Neuronal stem cell (in vitro differentiated cells): Measurements from ENCODE around the gene MACROD2.
"Not testable (repeated sequence)": the region's sequence is repeated elsewhere in the genome, so short reads cannot be mapped to it uniquely, and the experiment has no call there.

Experiments
- DNase-seq: peaks from one replicate; pipeline ENCODE4 v3.0.0-alpha.2; 2013; ENCODE audit warnings: low spot score
- H2AFZ ChIP-seq: one replicate; pipeline ENCODE4 v1.6.1; 2013; ENCODE audit warnings: mild to moderate bottlenecking, low read length, inconsistent platforms
- H2AK5ac ChIP-seq: 2 replicates; pipeline ENCODE4 v1.6.1; 2013; ENCODE audit warnings: low read depth, mild to moderate bottlenecking, inconsistent platforms, low read length, moderate library complexity, mixed read lengths
- H2BK120ac ChIP-seq: 2 replicates; pipeline ENCODE4 v1.6.1; 2013; ENCODE audit warnings: low read depth, mild to moderate bottlenecking, inconsistent platforms, low read length, moderate library complexity, mixed read lengths
- H2BK12ac ChIP-seq: one replicate; pipeline ENCODE4 v1.6.1; 2013; ENCODE audit warnings: low read length, inconsistent platforms
- H2BK15ac ChIP-seq: 2 replicates; pipeline ENCODE4 v1.6.1; 2013; ENCODE audit warnings: mild to moderate bottlenecking, low read length, inconsistent platforms, mixed read lengths
- H2BK5ac ChIP-seq: one replicate; pipeline ENCODE4 v1.6.1; 2013; ENCODE audit warnings: inconsistent platforms, mild to moderate bottlenecking, low read length, moderate library complexity
- H3K14ac ChIP-seq: one replicate; pipeline ENCODE4 v1.6.1; 2013; ENCODE audit warnings: low read length, inconsistent platforms
- H3K18ac ChIP-seq: 2 replicates; pipeline ENCODE4 v1.6.1; 2013; ENCODE audit warnings: low read length, inconsistent platforms
- H3K23ac ChIP-seq: 2 replicates; pipeline ENCODE4 v1.6.1; 2013; ENCODE audit warnings: low read depth, mild to moderate bottlenecking, mixed read lengths, low read length, inconsistent platforms; ENCODE audit not compliant: poor library complexity
- H3K27ac ChIP-seq: replicated peaks from 3 replicates; pipeline ENCODE4 v1.5.1; 2013; ENCODE audit warnings: low read length, inconsistent platforms
- H3K27me3 ChIP-seq, 3 experiments: 2 replicates each; pipeline ENCODE4 v1.6.1; 2013; ENCODE audit warnings: low read length in 3 of 3, mild to moderate bottlenecking in 2 of 3, inconsistent platforms in 1 of 3, low read depth in 1 of 3, mixed read lengths in 1 of 3, moderate library complexity in 1 of 3; ENCODE audit not compliant: control insufficient read depth in 3 of 3, insufficient read depth in 3 of 3
- H3K36me3 ChIP-seq, 2 donors: replicated peaks in 1 of 2; 2 replicates each; pipeline ENCODE4 v1.6.1; 2013; ENCODE audit warnings: low read length in 2 of 2; ENCODE audit not compliant: control insufficient read depth in 2 of 2, insufficient read depth in 2 of 2
- H3K4ac ChIP-seq: 2 replicates; pipeline ENCODE4 v1.6.1; 2013; ENCODE audit warnings: inconsistent platforms, mild to moderate bottlenecking, low read length, moderate library complexity
- H3K4me1 ChIP-seq, 2 donors: 1 replicate in 1 of 2; 2 replicates in 1 of 2; pipeline ENCODE4 v1.6.1; 2013; ENCODE audit warnings: low read length in 2 of 2, low read depth in 1 of 2; ENCODE audit not compliant: control insufficient read depth in 2 of 2, insufficient read depth in 1 of 2
- H3K4me2 ChIP-seq: one replicate; pipeline ENCODE4 v1.6.1; 2013; ENCODE audit warnings: mild to moderate bottlenecking, low read length, inconsistent platforms; ENCODE audit not compliant: insufficient read depth, poor library complexity, severe bottlenecking
- H3K4me3 ChIP-seq, 2 donors: 2 replicates each; pipeline ENCODE4 v1.5.1; 2013; ENCODE audit warnings: low read length in 2 of 2, mild to moderate bottlenecking in 2 of 2, inconsistent platforms in 1 of 2, moderate library complexity in 1 of 2
- H3K79me1 ChIP-seq: one replicate; pipeline ENCODE4 v1.6.1; 2013; ENCODE audit warnings: low read depth, mild to moderate bottlenecking, inconsistent platforms, low read length, moderate library complexity
- H3K9ac ChIP-seq: one replicate; pipeline ENCODE4 v1.6.1; 2013; ENCODE audit warnings: mild to moderate bottlenecking, low read depth, low read length, inconsistent platforms; ENCODE audit not compliant: poor library complexity
- H3K9me3 ChIP-seq, 2 donors: replicated peaks in 1 of 2; 2 replicates each; pipeline versions ENCODE3 to v1.6.1; 2013; ENCODE audit warnings: low read length in 2 of 2, mild to moderate bottlenecking in 2 of 2, inconsistent platforms in 1 of 2, low read depth in 1 of 2, mixed read lengths in 1 of 2, moderate library complexity in 1 of 2; ENCODE audit not compliant: control insufficient read depth in 2 of 2, insufficient read depth in 1 of 2
- H4K8ac ChIP-seq: one replicate; pipeline ENCODE4 v1.6.1; 2013; ENCODE audit warnings: low read depth, mild to moderate bottlenecking, inconsistent platforms, low read length, moderate library complexity
- H4K91ac ChIP-seq: one replicate; pipeline ENCODE4 v1.6.1; 2013; ENCODE audit warnings: low read length, low read depth, mild to moderate bottlenecking, inconsistent platforms; ENCODE audit not compliant: poor library complexity
- WGBS, 2 donors: extraction: QIAGEN DNeasy Blood & Tissue Kit; methylation state at CpG; one replicate each; pipeline ENCODE4 v1.1.7; 2013; ENCODE audit warnings: missing lambda C conversion rate in 2 of 2, mixed read lengths in 1 of 2; ENCODE audit not compliant: insufficient read length in 2 of 2, insufficient replicate concordance in 1 of 2; ENCODE audit errors: extremely low coverage in 2 of 2; 5-methylcytosine and 5-hydroxymethylcytosine counted together

MACROD2 gene

GRCh38 chr20:15374682-15375081, 1379.4 kb downstream of the MACROD2 start:
- no peak overlapping the region for H2BK5ac ChIP-seq
- H3K18ac ChIP-seq, result no peak overlapping the region
- no peak overlapping the region for H2BK12ac ChIP-seq
- no peak overlapping the region for H2AFZ ChIP-seq
- no peak overlapping the region for H3K4me3 ChIP-seq
- H2BK120ac ChIP-seq, result no peak overlapping the region
- no peak overlapping the region for H3K9ac ChIP-seq
- no peaks in the 10 kb centered on the region for H3K36me3 ChIP-seq
- WGBS, 2 donors, result no CpG with 5 or more reads among the region's 4 CpGs
- H3K79me1 ChIP-seq, result no peaks in the 10 kb centered on the region
- H3K9me3 ChIP-seq, result no peaks in the 10 kb centered on the region
- H3K4ac ChIP-seq, result no peak overlapping the region
- H3K14ac ChIP-seq, result no peak overlapping the region
- no peak overlapping the region for H3K23ac ChIP-seq
- DNase-seq, result no peak
- H3K4me1 ChIP-seq, result no peaks in the 10 kb centered on the region
- H4K91ac ChIP-seq, result no peak overlapping the region
- no peak overlapping the region for H4K8ac ChIP-seq
- H2AK5ac ChIP-seq, result no peak overlapping the region
- no peak overlapping the region for H3K27ac ChIP-seq
- no peak overlapping the region for H2BK15ac ChIP-seq
- no peak overlapping the region for H3K4me2 ChIP-seq
- no peaks in the 10 kb centered on the region for H3K27me3 ChIP-seq

- no peaks in the 10 kb centered on the region for H3K9me3 ChIP-seq
- no peaks in the 10 kb centered on the region for H3K4me1 ChIP-seq
- DNase-seq, result no peak
- no peak overlapping the region for H2BK12ac ChIP-seq
- no peak overlapping the region for H2AK5ac ChIP-seq
- no peak overlapping the region for H2BK5ac ChIP-seq
- H3K4me2 ChIP-seq, result no peak overlapping the region
- no peaks in the 10 kb centered on the region for H3K79me1 ChIP-seq
- no peak overlapping the region for H2BK120ac ChIP-seq
- H3K18ac ChIP-seq, result no peak overlapping the region
- no peaks in the 10 kb centered on the region for H3K27me3 ChIP-seq
- no peak overlapping the region for H3K23ac ChIP-seq
- H3K4ac ChIP-seq, result no peak overlapping the region
- no peak overlapping the region for H4K8ac ChIP-seq
- H3K36me3 ChIP-seq, result no peaks in the 10 kb centered on the region
- H3K14ac ChIP-seq, result no peak overlapping the region
- H3K4me3 ChIP-seq, result no peak overlapping the region
- no peak overlapping the region for H3K9ac ChIP-seq
- no peak overlapping the region for H3K27ac ChIP-seq
- H2AFZ ChIP-seq, result no peak overlapping the region
- H2BK15ac ChIP-seq, result no peak overlapping the region
- WGBS, 2 donors, result 100% methylated on average over 1 of the region's 3 CpGs; no CpG with 5 or more reads in 1 of the 2 donors
- H4K91ac ChIP-seq, result no peak overlapping the region
Measured at GRCh38 chr20:15375836-15376235, 1380.5 kb downstream of the MACROD2 start.

GRCh38 chr20:15377603-15378002, 1382.3 kb downstream of the MACROD2 start:
- H3K4me2 ChIP-seq, H4K8ac ChIP-seq, H2BK120ac ChIP-seq, H3K9me3 ChIP-seq, DNase-seq, H3K27ac ChIP-seq, H3K18ac ChIP-seq, H3K23ac ChIP-seq, H2AFZ ChIP-seq, H3K4me3 ChIP-seq, H4K91ac ChIP-seq, H2BK15ac ChIP-seq, H3K79me1 ChIP-seq, H3K9ac ChIP-seq, H2AK5ac ChIP-seq, H3K4me1 ChIP-seq, H2BK5ac ChIP-seq, H3K14ac ChIP-seq, H2BK12ac ChIP-seq, H3K27me3 ChIP-seq, H3K36me3 ChIP-seq, H3K4ac ChIP-seq: not testable (repeated sequence)
- no CpG with 5 or more reads among the region's 5 CpGs for WGBS, 2 donors

- no peak overlapping the region for H2BK5ac ChIP-seq
- no peaks in the 10 kb centered on the region for H3K36me3 ChIP-seq
- no peak overlapping the region for H3K9ac ChIP-seq
- H3K9me3 ChIP-seq, result no peaks in the 10 kb centered on the region
- H2AK5ac ChIP-seq, result no peak overlapping the region
- no peak overlapping the region for H2AFZ ChIP-seq
- H2BK120ac ChIP-seq, result no peak overlapping the region
- no peak overlapping the region for H4K8ac ChIP-seq
- H3K23ac ChIP-seq, result no peak overlapping the region
- no peak overlapping the region for H3K27ac ChIP-seq
- no peaks in the 10 kb centered on the region for H3K79me1 ChIP-seq
- 100% methylated on average over 1 of the region's 2 CpGs; no CpG with 5 or more reads in 1 of the 2 donors for WGBS, 2 donors
- no peak overlapping the region for H3K18ac ChIP-seq
- no peaks in the 10 kb centered on the region for H3K27me3 ChIP-seq
- no peak overlapping the region for H3K4me2 ChIP-seq
- no peak overlapping the region for H3K14ac ChIP-seq
- H2BK15ac ChIP-seq, result no peak overlapping the region
- H2BK12ac ChIP-seq, result no peak overlapping the region
- no peaks in the 10 kb centered on the region for H3K4me1 ChIP-seq
- no peak overlapping the region for H3K4me3 ChIP-seq
- no peak for DNase-seq
- H3K4ac ChIP-seq, result no peak overlapping the region
- H4K91ac ChIP-seq, result no peak overlapping the region
Measured at GRCh38 chr20:15378151-15378550, 1382.8 kb downstream of the MACROD2 start.
